Transverse colon (tissue), 3 donors: Measurements from ENCODE around the gene GPHN.

Experiments used
- CTCF ChIP-seq, 5 experiments: fragments of 200-600 bp in 3 of 5; fragments of 450-650 bp in 2 of 5; sonication (generic) in 3 of 5; IDR thresholded peaks; 1 replicate in 2 of 5; 2 replicates in 3 of 5; pipeline ENCODE4 v1.5.1; 2016 to 2017; ENCODE audit warnings: antibody characterized with exemption in 5 of 5, inconsistent platforms in 3 of 5, mild to moderate bottlenecking in 2 of 5, moderate library complexity in 1 of 5
- EP300 ChIP-seq: sonication (generic); formaldehyde crosslinking; IDR thresholded peaks from one replicate; pipeline ENCODE4 v1.6.1; 2017; ENCODE audit warnings: antibody characterized with exemption, low read depth

GRCh38 chr14:66772146-66772545, 264.2 kb downstream of the GPHN start:
- TF ChIP-seq CTCF (IDR thresholded peaks at IDR 0.05), result no peak
- no peak for TF ChIP-seq EP300
